ENCODE results near the gene WNT11.

WNT11 gene

DNA sequence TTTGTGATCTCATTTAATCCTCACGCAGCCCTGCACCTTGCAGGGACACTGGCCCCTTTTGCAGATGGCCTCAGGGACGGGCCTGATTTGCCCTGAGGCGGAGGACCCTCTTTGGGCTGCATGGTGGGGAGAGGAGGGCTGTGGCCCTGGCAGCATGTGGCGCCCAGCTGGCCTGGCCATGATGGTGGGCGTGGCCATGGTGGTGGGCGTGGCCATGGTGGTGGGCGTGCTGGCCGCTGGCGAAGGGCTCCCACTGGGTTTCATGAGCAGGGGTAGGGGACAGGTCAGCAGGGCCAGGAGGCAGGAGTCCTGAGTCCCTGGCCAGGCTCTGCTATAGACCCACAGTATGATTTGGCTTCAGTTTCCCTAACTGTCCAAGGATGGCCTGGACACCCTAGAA is 13.1 kb downstream of the WNT11 start:
- no peak overlapping the region for H3K27ac ChIP-seq
- TF ChIP-seq ZFX (IDR thresholded peaks at IDR 0.05; ENCODE audit: borderline replicate concordance): no peak
- TF ChIP-seq, protein P1, sequence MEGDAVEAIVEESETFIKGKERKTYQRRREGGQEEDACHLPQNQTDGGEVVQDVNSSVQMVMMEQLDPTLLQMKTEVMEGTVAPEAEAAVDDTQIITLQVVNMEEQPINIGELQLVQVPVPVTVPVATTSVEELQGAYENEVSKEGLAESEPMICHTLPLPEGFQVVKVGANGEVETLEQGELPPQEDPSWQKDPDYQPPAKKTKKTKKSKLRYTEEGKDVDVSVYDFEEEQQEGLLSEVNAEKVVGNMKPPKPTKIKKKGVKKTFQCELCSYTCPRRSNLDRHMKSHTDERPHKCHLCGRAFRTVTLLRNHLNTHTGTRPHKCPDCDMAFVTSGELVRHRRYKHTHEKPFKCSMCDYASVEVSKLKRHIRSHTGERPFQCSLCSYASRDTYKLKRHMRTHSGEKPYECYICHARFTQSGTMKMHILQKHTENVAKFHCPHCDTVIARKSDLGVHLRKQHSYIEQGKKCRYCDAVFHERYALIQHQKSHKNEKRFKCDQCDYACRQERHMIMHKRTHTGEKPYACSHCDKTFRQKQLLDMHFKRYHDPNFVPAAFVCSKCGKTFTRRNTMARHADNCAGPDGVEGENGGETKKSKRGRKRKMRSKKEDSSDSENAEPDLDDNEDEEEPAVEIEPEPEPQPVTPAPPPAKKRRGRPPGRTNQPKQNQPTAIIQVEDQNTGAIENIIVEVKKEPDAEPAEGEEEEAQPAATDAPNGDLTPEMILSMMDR (IDR thresholded peaks at IDR 0.05): no peak

DNA sequence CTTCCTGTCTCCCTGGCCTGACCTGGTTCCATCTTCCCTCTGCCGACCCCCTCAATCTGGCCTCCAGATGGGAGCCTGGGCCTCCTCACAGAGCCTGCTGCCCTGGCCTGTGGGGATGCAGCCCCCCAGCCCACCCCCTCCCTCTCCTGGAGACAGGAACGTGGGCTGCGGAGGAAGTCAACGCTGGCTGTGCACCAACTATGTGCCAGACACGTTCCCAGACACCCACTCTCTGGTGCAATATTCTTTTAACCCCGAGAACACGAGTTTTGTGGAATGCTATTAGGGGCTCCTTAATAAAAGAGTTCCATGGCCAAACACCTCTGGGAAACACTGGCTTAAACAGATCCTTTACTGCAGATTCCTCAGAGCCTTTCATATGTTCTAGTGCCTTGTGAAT is 15.9 kb downstream of the WNT11 start:
- no peak overlapping the region for H3K27ac ChIP-seq
- TF ChIP-seq, protein P1 (IDR thresholded peaks at IDR 0.05): no peak
- no peak for TF ChIP-seq ZFX (IDR thresholded peaks at IDR 0.05; ENCODE audit: borderline replicate concordance)

DNA sequence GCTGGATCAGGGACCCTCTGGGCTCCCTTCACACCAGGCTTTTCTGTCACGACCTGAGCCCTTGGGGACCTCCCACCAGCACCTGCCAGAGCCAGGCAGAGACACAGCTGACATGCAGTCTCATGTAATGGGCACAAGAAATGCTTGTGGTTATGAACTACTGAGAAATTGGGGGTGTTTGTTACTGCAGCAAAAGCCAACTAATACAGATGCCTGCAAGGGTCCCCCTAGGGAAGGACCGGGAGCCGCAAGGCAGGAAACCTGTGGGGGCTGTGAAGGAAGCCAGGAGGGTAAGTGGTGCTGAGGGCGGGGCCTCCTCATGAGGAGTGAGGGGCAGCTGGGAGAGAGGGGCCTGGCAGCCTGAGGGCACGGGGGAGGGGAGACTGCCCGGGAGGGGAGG is 16.6 kb downstream of the WNT11 start:
- TF ChIP-seq, protein P1 (IDR thresholded peaks at IDR 0.05): no peak
- TF ChIP-seq ZFX (IDR thresholded peaks at IDR 0.05; ENCODE audit: borderline replicate concordance): no peak
- no peak overlapping the region for H3K27ac ChIP-seq

DNA sequence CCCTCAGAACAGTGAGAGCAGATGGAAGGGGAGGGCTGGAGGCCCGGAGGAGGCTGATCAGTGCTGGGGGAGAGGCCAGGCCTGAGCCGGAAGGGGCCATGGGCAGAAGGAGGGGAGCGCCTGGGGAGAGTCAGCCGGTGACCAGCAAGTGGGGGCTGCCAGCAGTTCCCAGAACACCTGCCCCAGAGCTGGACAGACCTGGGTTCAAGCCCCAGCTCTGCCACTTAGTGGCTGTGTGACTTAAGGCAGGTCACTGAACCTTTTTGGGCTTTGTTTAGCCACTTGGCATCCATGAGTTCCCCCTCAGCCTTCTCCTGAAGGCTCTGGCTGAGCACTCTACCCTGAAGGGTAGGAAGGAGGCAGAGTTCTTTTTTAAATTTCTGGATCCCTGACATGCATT is 17.4 kb downstream of the WNT11 start:
- TF ChIP-seq ZFX (IDR thresholded peaks at IDR 0.05; ENCODE audit: borderline replicate concordance): no peak
- TF ChIP-seq, protein P1 (IDR thresholded peaks at IDR 0.05): no peak
- H3K27ac ChIP-seq: no peak overlapping the region

DNA sequence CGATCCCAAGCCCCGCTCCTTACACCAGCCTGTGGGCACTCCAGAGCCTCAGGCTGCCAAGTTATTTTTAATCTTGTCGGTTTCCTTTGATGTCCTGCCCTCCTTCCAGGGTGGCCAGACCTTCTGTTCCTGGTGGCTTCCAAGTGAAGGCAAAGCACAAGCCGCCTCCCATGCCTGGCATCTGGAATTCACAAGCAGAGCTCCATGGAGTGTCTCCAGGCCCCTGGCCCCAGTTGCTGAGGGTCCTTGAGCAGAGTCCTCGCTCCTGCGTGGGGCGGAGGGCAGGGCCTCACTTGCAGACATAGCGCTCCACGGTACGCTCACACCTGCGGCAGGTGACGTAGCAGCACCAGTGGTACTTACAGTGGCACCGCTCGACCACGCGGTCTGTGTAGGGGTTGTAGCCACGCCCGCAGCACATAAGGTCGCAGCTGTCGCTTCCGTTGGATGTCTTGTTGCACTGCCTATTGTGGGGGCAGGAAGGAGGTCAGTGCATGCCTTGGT is 19.5 kb downstream of the WNT11 start:
- H3K27ac ChIP-seq: no peak overlapping the region
- TF ChIP-seq, protein P1 (IDR thresholded peaks at IDR 0.05): no peak
- no peak for TF ChIP-seq ZFX (IDR thresholded peaks at IDR 0.05; ENCODE audit: borderline replicate concordance)

DNA sequence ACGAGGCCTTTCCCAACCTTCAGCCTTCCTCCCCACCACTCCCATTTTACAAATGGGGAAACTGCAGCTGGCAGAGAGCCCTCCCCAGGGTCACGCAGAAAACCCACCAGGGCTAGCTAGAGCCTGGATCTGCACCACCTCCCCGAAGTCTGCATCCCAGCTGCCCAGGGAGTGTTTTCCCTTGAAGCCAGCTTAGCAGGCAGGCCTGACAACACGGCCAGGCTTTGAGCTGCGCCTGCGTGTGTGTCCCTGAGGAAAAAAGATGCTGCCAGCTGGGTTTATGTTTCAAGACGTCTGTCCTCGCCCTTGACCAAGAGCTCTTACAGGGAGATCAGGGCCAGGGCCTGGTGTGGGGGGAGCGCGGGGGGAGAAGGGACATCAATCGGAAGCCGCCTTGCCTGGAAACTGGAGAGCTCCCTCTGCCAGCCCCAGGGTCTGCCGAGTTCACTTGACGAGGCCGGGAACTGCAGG is 20.3 kb downstream of the WNT11 start:
- H3K27ac ChIP-seq: no peak overlapping the region

DNA sequence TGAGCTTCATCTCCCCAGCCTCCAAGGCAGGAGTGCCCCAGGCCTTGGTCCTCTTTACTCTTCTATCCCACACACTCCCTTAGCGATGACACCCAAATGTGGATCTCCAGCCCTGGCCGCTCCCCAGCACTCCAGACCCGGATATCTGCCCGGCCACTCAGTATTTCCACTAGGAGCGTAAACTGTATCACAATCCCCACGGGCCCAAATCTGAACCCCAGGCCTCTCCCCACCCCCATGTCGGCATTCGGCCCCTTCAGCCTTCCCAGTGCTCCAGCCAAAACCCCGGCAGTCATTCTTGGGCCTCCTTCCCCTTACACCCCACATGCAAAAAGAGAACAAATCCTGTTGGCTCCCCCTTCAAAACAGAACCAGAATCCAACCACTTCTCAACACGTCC is 20.8 kb downstream of the WNT11 start:
- TF ChIP-seq, protein P1 (IDR thresholded peaks at IDR 0.05): no peak
- TF ChIP-seq ZFX (IDR thresholded peaks at IDR 0.05; ENCODE audit: borderline replicate concordance): no peak
- no peak overlapping the region for H3K27ac ChIP-seq

More for the DNA sequence above, 20.3 kb downstream of the WNT11 start:
- TF ChIP-seq ZFX (IDR thresholded peaks at IDR 0.05; ENCODE audit: borderline replicate concordance): no peak
- TF ChIP-seq, protein P1 (IDR thresholded peaks at IDR 0.05): no peak
